Measurements from ENCODE around the gene HS1BP3.

The HS1BP3 gene

GRCh38 chr2:20643826-20644225, 7.1 kb downstream of the HS1BP3 start:
- no peaks in the 10 kb centered on the region for H3K79me2 ChIP-seq (ENCODE audit: control insufficient read depth, low read length)
- no peaks in the 10 kb centered on the region for H3F3A ChIP-seq (ENCODE audit: control insufficient read depth, insufficient read depth)
- TF ChIP-seq, protein P1, sequence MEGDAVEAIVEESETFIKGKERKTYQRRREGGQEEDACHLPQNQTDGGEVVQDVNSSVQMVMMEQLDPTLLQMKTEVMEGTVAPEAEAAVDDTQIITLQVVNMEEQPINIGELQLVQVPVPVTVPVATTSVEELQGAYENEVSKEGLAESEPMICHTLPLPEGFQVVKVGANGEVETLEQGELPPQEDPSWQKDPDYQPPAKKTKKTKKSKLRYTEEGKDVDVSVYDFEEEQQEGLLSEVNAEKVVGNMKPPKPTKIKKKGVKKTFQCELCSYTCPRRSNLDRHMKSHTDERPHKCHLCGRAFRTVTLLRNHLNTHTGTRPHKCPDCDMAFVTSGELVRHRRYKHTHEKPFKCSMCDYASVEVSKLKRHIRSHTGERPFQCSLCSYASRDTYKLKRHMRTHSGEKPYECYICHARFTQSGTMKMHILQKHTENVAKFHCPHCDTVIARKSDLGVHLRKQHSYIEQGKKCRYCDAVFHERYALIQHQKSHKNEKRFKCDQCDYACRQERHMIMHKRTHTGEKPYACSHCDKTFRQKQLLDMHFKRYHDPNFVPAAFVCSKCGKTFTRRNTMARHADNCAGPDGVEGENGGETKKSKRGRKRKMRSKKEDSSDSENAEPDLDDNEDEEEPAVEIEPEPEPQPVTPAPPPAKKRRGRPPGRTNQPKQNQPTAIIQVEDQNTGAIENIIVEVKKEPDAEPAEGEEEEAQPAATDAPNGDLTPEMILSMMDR (IDR thresholded peaks at IDR 0.05; ENCODE audit: low read depth, low read length, poor library complexity, severe bottlenecking), result no peak
- TF ChIP-seq EZH2phosphoT487 (IDR thresholded peaks at IDR 0.05; ENCODE audit: borderline replicate concordance, low read length), result no peak
- H3K9me2 ChIP-seq (replicated peaks; ENCODE audit: control insufficient read depth, low read length), result no peaks in the 10 kb centered on the region
- no peaks in the 10 kb centered on the region for H4K20me1 ChIP-seq (ENCODE audit: control insufficient read depth, insufficient read depth, low read depth, low read length)
- H3K4me3 ChIP-seq (ENCODE audit: low read length), result no peak overlapping the region
- H3K27me3 ChIP-seq (ENCODE audit: control insufficient read depth, low read length), result no peaks in the 10 kb centered on the region
- H3K4me1 ChIP-seq (ENCODE audit: control insufficient read depth, low read length), result peaks cover 4% of the 10 kb centered on the region; the same call in 1 of the 2 replicates
- H3K36me3 ChIP-seq (ENCODE audit: control insufficient read depth, low read length), result no peaks in the 10 kb centered on the region
- no peaks in the 10 kb centered on the region for H3K9me3 ChIP-seq (ENCODE audit: control insufficient read depth, insufficient read depth, low read length)
- H3K4me2 ChIP-seq (ENCODE audit: low read length), result no peak overlapping the region
- no peak overlapping the region for H3K27ac ChIP-seq (ENCODE audit: low read depth, low read length)

GRCh38 chr2:20643060-20643459, 7.8 kb downstream of the HS1BP3 start:
- Histone ChIP-seq H3F3A (ENCODE audit: control insufficient read depth, insufficient read depth) (no peaks in the 10 kb centered on the region), H3K4me2 (ENCODE audit: low read length) (no peak overlapping the region), H3K4me3 (ENCODE audit: low read length) (no peak overlapping the region), H3K9me3 (ENCODE audit: control insufficient read depth, insufficient read depth, low read length) (no peaks in the 10 kb centered on the region), H3K79me2 (ENCODE audit: control insufficient read depth, low read length) (no peaks in the 10 kb centered on the region), H3K27ac (ENCODE audit: low read depth, low read length) (no peak overlapping the region), H3K4me1 (ENCODE audit: control insufficient read depth, low read length) (peaks cover 2% of the 10 kb centered on the region; the same call in 1 of the 2 replicates), H4K20me1 (ENCODE audit: control insufficient read depth, insufficient read depth, low read depth, low read length) (no peaks in the 10 kb centered on the region), H3K9me2 (replicated peaks; ENCODE audit: control insufficient read depth, low read length) (no peaks in the 10 kb centered on the region), H3K27me3 (ENCODE audit: control insufficient read depth, low read length) (no peaks in the 10 kb centered on the region), H3K36me3 (ENCODE audit: control insufficient read depth, low read length) (no peaks in the 10 kb centered on the region)
- TF ChIP-seq, protein P1 (IDR thresholded peaks at IDR 0.05; ENCODE audit: low read depth, low read length, poor library complexity, severe bottlenecking), result no peak
- TF ChIP-seq EZH2phosphoT487 (IDR thresholded peaks at IDR 0.05; ENCODE audit: borderline replicate concordance, low read length), result no peak

DNA sequence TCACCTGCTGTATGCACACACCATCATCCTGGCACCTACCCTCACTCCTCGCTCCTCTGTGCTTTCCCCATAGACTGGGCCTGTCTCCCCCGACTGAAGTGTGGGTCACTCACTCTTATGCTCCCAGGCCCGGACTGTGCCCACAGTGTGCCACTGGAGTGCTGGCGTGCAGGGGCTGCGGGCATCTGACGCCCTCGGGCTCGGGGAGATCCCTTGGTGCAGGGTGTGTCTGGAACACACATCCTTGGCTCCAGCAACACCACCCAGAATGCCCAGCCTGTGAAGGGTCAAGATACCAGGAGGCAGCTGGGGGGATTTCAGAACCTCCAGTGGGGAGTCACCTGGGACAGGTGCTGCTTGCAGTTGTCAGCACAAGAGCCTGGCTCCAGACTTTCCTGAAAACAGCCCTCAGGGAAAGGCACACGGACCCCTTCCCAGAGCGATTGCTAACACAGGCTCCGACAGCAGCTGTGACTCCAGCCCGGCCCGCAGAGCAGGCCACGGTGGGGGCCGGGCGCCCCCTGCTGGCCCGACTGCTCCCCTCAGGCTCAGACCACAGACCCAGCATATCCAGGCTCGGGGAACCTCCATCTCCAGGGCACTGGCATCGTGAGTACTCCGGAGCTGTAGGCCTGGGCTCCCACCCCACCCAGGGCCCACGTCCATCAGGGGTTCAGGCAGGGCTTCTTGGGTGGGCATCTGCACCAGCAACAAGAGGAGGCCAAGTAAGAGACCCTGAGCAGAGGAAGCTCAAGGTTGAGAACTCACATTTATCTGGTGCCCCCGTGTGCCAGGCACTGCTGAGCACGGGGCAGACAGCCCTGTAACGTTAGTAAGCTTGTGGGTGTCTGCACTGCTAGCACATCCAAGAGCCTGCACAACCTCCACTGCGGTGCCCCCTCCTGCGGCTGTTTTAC, 8.6 kb downstream of the HS1BP3 start:
- Histone ChIP-seq H3K4me1 (ENCODE audit: control insufficient read depth, low read length) (no peaks in the 10 kb centered on the region), H3K79me2 (ENCODE audit: control insufficient read depth, low read length) (no peaks in the 10 kb centered on the region)
- TF ChIP-seq, protein P1 (IDR thresholded peaks at IDR 0.05; ENCODE audit: low read depth, low read length, poor library complexity, severe bottlenecking), result peak; percentile 92
- no peak for TF ChIP-seq EZH2phosphoT487 (IDR thresholded peaks at IDR 0.05; ENCODE audit: borderline replicate concordance, low read length)

More for the DNA sequence above, 8.6 kb downstream of the HS1BP3 start:
- H3K27ac ChIP-seq (ENCODE audit: low read depth, low read length), result no peak overlapping the region
- no peak overlapping the region for H3K4me2 ChIP-seq (ENCODE audit: low read length)
- H3K9me3 ChIP-seq (ENCODE audit: control insufficient read depth, insufficient read depth, low read length), result no peaks in the 10 kb centered on the region
- H3K9me2 ChIP-seq (replicated peaks; ENCODE audit: control insufficient read depth, low read length), result no peaks in the 10 kb centered on the region
- H3K4me3 ChIP-seq (ENCODE audit: low read length), result no peak overlapping the region
- H3F3A ChIP-seq (ENCODE audit: control insufficient read depth, insufficient read depth), result no peaks in the 10 kb centered on the region
- no peaks in the 10 kb centered on the region for H3K36me3 ChIP-seq (ENCODE audit: control insufficient read depth, low read length)
- H4K20me1 ChIP-seq (ENCODE audit: control insufficient read depth, insufficient read depth, low read depth, low read length), result no peaks in the 10 kb centered on the region
- H3K27me3 ChIP-seq (ENCODE audit: control insufficient read depth, low read length), result no peaks in the 10 kb centered on the region

Data from DOHH2 (cell line).